ENCODE measurements around the gene SIGLEC6. TPM values are rescaled to one million over a fixed set of nuclear protein-coding genes. Genes with fewer than 3 reads are reported as not detected.

The SIGLEC6 gene
- total RNA-seq, 1 experiment from 2014 or later: 0.37 TPM

DNA sequence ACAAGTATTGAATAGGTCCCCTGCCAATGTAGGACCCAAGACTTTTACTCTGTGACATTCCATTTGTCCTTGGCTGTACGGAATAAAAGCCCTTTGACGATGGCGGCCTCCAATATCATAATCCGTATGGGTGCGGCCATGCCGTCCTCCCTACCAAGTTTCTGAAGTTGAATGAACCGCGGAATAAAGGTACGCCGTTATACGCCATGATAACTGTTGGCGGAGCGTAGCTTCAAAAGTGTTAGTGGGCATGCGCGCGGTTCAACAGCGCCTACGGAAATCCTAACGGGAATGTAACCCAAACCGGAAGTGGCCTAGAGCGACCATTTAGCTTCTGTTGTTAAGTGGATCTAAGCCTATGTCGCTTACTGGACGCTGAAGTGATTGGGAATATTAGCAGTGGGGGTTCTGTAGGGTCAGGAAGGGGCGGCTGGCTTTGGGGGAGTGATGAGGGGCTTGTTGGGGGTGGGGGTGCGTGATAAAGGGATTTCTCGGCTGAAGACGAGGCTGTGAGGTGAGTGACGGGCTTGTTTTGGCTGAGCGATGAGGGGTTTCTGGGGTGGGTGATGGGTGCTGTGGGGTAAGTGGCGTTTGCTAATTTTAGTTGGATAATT lies 39.6 kb upstream of the SIGLEC6 start, which contains the start of gene ZNF175 (continued):
- TF ChIP-seq, protein P1, sequence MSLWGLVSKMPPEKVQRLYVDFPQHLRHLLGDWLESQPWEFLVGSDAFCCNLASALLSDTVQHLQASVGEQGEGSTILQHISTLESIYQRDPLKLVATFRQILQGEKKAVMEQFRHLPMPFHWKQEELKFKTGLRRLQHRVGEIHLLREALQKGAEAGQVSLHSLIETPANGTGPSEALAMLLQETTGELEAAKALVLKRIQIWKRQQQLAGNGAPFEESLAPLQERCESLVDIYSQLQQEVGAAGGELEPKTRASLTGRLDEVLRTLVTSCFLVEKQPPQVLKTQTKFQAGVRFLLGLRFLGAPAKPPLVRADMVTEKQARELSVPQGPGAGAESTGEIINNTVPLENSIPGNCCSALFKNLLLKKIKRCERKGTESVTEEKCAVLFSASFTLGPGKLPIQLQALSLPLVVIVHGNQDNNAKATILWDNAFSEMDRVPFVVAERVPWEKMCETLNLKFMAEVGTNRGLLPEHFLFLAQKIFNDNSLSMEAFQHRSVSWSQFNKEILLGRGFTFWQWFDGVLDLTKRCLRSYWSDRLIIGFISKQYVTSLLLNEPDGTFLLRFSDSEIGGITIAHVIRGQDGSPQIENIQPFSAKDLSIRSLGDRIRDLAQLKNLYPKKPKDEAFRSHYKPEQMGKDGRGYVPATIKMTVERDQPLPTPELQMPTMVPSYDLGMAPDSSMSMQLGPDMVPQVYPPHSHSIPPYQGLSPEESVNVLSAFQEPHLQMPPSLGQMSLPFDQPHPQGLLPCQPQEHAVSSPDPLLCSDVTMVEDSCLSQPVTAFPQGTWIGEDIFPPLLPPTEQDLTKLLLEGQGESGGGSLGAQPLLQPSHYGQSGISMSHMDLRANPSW (CRISPR knock-in tag; conservative IDR thresholded peaks at IDR 0.05; ENCODE audit: low read depth): no peak
- TF ChIP-seq FOXK1 (CRISPR knock-in tag; IDR thresholded peaks at IDR 0.05) (peak; percentile 56; the same call in 1 of the 2 replicates), EMX1 (CRISPR knock-in tag; IDR thresholded peaks at IDR 0.05) (no peak), GRHL2 (CRISPR knock-in tag; IDR thresholded peaks at IDR 0.05; ENCODE audit: insufficient replicate concordance, severe bottlenecking) (no peak)

DNA sequence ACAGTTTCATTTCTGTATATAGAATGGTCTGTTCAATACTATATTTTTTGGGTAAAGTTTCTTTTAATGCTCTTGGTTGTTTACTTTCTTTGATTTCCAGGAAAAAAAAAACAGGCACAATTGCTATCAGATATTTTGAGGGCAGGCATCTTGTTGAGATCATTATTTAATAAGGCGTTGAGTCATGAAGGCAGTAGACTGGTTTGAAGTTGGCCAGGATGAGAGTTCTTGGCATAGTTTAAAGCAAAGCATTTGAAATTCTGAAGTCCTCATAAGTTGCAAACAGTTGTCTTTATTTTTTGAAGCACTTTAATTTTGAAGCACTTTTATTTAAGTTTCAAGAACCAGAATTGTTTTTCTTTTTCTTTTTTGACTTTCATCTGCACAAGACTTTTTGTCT lies 37.0 kb upstream of the SIGLEC6 start:
- CTCF ChIA-PET: no interaction called here
- peaks cover 3% of the 10 kb centered on the region; the same call in 1 of the 2 replicates for H3K36me3 Mint-ChIP-seq
- POLR2A ChIA-PET: no interaction called here

DNA sequence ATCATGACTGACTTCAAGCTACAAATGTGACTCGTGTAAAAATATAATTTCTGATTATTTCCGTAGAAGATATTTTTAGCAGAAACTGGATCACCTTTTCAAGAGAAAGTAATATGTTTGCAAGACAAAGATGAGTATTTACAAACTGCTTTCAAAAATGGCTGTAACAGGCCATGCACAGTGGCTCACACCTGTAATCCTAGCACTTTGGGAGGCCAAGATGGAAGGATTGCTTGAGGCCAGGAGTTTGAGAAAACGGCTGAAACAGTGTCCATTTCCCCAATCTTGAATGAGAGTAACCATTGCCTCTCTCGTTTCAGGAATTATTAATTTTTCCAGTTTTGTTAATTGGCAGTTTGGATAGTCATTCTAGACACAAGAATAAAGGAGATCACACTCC lies 36.1 kb upstream of the SIGLEC6 start:
- H3K27ac Mint-ChIP-seq: no peak overlapping the region
- H3K36me3 Mint-ChIP-seq: no peaks in the 10 kb centered on the region
- no peaks in the 10 kb centered on the region for H3K9me3 Mint-ChIP-seq
- no peak overlapping the region for H3K4me3 Mint-ChIP-seq
- peaks cover 7% of the 10 kb centered on the region for H3K4me1 Mint-ChIP-seq
- peaks cover 61% of the 10 kb centered on the region for H3K27me3 Mint-ChIP-seq (ENCODE audit: low read depth)
- ChIA-PET POLR2A (no interaction called here), CTCF (no interaction called here)
- ATAC-seq (no peak), DNase-seq (ENCODE audit: low spot score) (no peak)
- TF ChIP-seq TP53 (CRISPR knock-in tag; IDR thresholded peaks at IDR 0.05) (no peak), FOXJ3 (CRISPR knock-in tag; IDR thresholded peaks at IDR 0.05; ENCODE audit: borderline replicate concordance) (no peak), TCF7 (CRISPR knock-in tag; IDR thresholded peaks at IDR 0.05; ENCODE audit: low read depth) (no peak), ZNF219 (CRISPR knock-in tag; IDR thresholded peaks at IDR 0.05; ENCODE audit: borderline replicate concordance) (no peak)
- TF ChIP-seq, protein P2, sequence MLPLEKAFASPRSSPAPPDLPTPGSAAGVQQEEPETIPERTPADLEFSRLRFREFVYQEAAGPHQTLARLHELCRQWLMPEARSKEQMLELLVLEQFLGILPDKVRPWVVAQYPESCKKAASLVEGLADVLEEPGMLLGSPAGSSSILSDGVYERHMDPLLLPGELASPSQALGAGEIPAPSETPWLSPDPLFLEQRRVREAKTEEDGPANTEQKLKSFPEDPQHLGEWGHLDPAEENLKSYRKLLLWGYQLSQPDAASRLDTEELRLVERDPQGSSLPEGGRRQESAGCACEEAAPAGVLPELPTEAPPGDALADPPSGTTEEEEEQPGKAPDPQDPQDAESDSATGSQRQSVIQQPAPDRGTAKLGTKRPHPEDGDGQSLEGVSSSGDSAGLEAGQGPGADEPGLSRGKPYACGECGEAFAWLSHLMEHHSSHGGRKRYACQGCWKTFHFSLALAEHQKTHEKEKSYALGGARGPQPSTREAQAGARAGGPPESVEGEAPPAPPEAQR (CRISPR knock-in tag; IDR thresholded peaks at IDR 0.05): no peak
- TF ChIP-seq, protein P3, sequence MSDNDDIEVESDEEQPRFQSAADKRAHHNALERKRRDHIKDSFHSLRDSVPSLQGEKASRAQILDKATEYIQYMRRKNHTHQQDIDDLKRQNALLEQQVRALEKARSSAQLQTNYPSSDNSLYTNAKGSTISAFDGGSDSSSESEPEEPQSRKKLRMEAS (CRISPR knock-in tag; IDR thresholded peaks at IDR 0.05): no peak
- TF ChIP-seq, protein P4, sequence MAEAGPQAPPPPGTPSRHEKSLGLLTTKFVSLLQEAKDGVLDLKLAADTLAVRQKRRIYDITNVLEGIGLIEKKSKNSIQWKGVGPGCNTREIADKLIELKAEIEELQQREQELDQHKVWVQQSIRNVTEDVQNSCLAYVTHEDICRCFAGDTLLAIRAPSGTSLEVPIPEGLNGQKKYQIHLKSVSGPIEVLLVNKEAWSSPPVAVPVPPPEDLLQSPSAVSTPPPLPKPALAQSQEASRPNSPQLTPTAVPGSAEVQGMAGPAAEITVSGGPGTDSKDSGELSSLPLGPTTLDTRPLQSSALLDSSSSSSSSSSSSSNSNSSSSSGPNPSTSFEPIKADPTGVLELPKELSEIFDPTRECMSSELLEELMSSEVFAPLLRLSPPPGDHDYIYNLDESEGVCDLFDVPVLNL (CRISPR knock-in tag; IDR thresholded peaks at IDR 0.05; ENCODE audit: borderline replicate concordance, low read depth): no peak

More for the DNA sequence above, 37.0 kb upstream of the SIGLEC6 start:
- DNase-seq (ENCODE audit: low spot score) (no peak), ATAC-seq (no peak)
- H3K4me1 Mint-ChIP-seq: peaks cover 7% of the 10 kb centered on the region
- H3K9me3 Mint-ChIP-seq: no peaks in the 10 kb centered on the region
- no peak for TF ChIP-seq ZNF263 (CRISPR knock-in tag; IDR thresholded peaks at IDR 0.05; ENCODE audit: low read depth)
- TF ChIP-seq, protein P4 (CRISPR knock-in tag; IDR thresholded peaks at IDR 0.05; ENCODE audit: borderline replicate concordance, low read depth): no peak
- no peak for TF ChIP-seq ZNF396 (CRISPR knock-in tag; IDR thresholded peaks at IDR 0.05; ENCODE audit: borderline replicate concordance)
- no peak for TF ChIP-seq MXD4 (CRISPR knock-in tag; IDR thresholded peaks at IDR 0.05; ENCODE audit: borderline replicate concordance)
- TF ChIP-seq ATF1 (CRISPR knock-in tag; IDR thresholded peaks at IDR 0.05): no peak
- TF ChIP-seq FOXJ3 (CRISPR knock-in tag; IDR thresholded peaks at IDR 0.05; ENCODE audit: borderline replicate concordance): no peak
- TF ChIP-seq KAT7 (CRISPR knock-in tag; IDR thresholded peaks at IDR 0.05; ENCODE audit: borderline replicate concordance): no peak
- TF ChIP-seq, protein P5, sequence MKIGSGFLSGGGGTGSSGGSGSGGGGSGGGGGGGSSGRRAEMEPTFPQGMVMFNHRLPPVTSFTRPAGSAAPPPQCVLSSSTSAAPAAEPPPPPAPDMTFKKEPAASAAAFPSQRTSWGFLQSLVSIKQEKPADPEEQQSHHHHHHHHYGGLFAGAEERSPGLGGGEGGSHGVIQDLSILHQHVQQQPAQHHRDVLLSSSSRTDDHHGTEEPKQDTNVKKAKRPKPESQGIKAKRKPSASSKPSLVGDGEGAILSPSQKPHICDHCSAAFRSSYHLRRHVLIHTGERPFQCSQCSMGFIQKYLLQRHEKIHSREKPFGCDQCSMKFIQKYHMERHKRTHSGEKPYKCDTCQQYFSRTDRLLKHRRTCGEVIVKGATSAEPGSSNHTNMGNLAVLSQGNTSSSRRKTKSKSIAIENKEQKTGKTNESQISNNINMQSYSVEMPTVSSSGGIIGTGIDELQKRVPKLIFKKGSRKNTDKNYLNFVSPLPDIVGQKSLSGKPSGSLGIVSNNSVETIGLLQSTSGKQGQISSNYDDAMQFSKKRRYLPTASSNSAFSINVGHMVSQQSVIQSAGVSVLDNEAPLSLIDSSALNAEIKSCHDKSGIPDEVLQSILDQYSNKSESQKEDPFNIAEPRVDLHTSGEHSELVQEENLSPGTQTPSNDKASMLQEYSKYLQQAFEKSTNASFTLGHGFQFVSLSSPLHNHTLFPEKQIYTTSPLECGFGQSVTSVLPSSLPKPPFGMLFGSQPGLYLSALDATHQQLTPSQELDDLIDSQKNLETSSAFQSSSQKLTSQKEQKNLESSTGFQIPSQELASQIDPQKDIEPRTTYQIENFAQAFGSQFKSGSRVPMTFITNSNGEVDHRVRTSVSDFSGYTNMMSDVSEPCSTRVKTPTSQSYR (CRISPR knock-in tag; IDR thresholded peaks at IDR 0.05): no peak
- TF ChIP-seq TP53 (CRISPR knock-in tag; IDR thresholded peaks at IDR 0.05): no peak
- TF ChIP-seq, protein P6, sequence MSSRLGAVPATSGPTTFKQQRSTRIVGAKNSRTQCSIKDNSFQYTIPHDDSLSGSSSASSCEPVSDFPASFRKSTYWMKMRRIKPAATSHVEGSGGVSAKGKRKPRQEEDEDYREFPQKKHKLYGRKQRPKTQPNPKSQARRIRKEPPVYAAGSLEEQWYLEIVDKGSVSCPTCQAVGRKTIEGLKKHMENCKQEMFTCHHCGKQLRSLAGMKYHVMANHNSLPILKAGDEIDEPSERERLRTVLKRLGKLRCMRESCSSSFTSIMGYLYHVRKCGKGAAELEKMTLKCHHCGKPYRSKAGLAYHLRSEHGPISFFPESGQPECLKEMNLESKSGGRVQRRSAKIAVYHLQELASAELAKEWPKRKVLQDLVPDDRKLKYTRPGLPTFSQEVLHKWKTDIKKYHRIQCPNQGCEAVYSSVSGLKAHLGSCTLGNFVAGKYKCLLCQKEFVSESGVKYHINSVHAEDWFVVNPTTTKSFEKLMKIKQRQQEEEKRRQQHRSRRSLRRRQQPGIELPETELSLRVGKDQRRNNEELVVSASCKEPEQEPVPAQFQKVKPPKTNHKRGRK (CRISPR knock-in tag; IDR thresholded peaks at IDR 0.05; ENCODE audit: borderline replicate concordance): no peak
- TF ChIP-seq SMAD4 (CRISPR knock-in tag; IDR thresholded peaks at IDR 0.05): no peak
- no peak for TF ChIP-seq NFATC4 (CRISPR knock-in tag; IDR thresholded peaks at IDR 0.05)
- no peak for TF ChIP-seq NR2C2 (CRISPR knock-in tag; IDR thresholded peaks at IDR 0.05)
- no peak for TF ChIP-seq NFE2L1 (CRISPR knock-in tag; IDR thresholded peaks at IDR 0.05)
- TF ChIP-seq RORB (CRISPR knock-in tag; IDR thresholded peaks at IDR 0.05): no peak
- peaks cover 52% of the 10 kb centered on the region for H3K27me3 Mint-ChIP-seq (ENCODE audit: low read depth)
- H3K27ac Mint-ChIP-seq: no peak overlapping the region
- H3K4me3 Mint-ChIP-seq: no peak overlapping the region

Measured in WTC11 (cell line).